ENCODE results near the gene ZC3HAV1.
A peak's percentile ranks its signal among the peaks of the same experiment; 100 is the strongest.
"Not testable (repeated sequence)": the region's sequence is repeated elsewhere in the genome, so short reads cannot be mapped to it uniquely, and the experiment has no call there.

ZC3HAV1 gene

GRCh38 chr7:139033346-139034114, 76.0 kb downstream of the ZC3HAV1 start:
- Histone ChIP-seq H3K9me3 (replicated peaks; ENCODE audit: low read length) (no peaks in the 10 kb centered on the region), H3K9ac (ENCODE audit: low read depth, low read length) (no peak overlapping the region), H3K4me1 (ENCODE audit: control insufficient read depth, insufficient read depth, low read length) (peaks cover 24% of the 10 kb centered on the region), H3K36me3 (ENCODE audit: insufficient read depth, low read length) (peaks cover 34% of the 10 kb centered on the region), H3K27me3 (ENCODE audit: control insufficient read depth, insufficient read depth, low read length) (no peaks in the 10 kb centered on the region), H3K4me3 (ENCODE audit: low read length) (no peak overlapping the region), H3K4me2 (ENCODE audit: low read length) (peak overlapping the region; percentile 99)

DNA sequence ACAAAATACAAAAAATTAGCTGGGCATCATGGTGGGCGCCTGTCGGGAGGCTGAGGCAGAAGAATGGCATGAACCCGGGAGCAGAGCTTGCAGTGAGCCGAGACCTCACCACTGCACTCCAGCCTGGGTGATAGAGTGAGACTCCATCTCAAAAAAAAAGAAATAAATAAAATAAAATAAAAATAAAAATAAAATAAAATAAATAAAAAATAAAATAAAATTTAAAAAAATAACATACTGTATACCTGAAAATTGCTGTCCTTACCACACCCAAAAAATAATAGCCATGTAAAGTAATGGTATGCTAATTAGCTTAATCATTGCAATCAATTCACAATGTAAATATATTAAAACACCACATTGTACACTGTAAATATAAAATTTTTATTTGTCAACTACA, 77.0 kb downstream of the ZC3HAV1 start:
- no peak overlapping the region for H3K4me2 ChIP-seq (ENCODE audit: low read length)
- H3K27me3 ChIP-seq (ENCODE audit: control insufficient read depth, insufficient read depth, low read length), result no peaks in the 10 kb centered on the region
- no peaks in the 10 kb centered on the region for H3K9me3 ChIP-seq (replicated peaks; ENCODE audit: low read length)
- H3K4me3 ChIP-seq (ENCODE audit: low read length), result no peak overlapping the region
- peaks cover 41% of the 10 kb centered on the region for H3K36me3 ChIP-seq (ENCODE audit: insufficient read depth, low read length)
- peaks cover 24% of the 10 kb centered on the region for H3K4me1 ChIP-seq (ENCODE audit: control insufficient read depth, insufficient read depth, low read length)
- H3K9ac ChIP-seq (ENCODE audit: low read depth, low read length), result no peak overlapping the region

DNA sequence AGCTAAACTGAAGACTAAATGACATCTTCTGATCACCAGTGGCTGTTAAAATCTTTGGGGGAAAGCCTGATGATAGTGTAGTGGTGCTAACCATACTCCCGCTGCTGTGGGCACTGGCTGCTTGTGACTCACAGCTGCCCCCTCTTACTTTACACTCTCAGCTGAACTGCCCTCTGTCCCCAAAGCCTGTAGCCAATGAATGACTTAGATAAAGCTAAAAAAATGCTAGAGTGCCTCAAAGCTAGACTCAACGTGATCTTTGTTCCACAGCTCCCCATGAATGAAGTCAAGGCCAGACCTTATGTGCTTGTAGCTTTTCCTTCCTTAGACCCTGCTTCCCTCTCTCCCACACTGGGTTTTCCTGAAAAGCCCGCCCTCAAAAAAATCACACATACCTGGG, 80.2 kb downstream of the ZC3HAV1 start:
- Histone ChIP-seq H3K27me3 (ENCODE audit: control insufficient read depth, insufficient read depth, low read length) (no peaks in the 10 kb centered on the region), H3K9me3 (replicated peaks; ENCODE audit: low read length) (no peaks in the 10 kb centered on the region), H3K4me2 (ENCODE audit: low read length) (no peak overlapping the region), H3K9ac (ENCODE audit: low read depth, low read length) (no peak overlapping the region), H3K4me3 (ENCODE audit: low read length) (no peak overlapping the region), H3K36me3 (ENCODE audit: insufficient read depth, low read length) (peaks cover 62% of the 10 kb centered on the region), H3K4me1 (ENCODE audit: control insufficient read depth, insufficient read depth, low read length) (peaks cover 11% of the 10 kb centered on the region)

DNA sequence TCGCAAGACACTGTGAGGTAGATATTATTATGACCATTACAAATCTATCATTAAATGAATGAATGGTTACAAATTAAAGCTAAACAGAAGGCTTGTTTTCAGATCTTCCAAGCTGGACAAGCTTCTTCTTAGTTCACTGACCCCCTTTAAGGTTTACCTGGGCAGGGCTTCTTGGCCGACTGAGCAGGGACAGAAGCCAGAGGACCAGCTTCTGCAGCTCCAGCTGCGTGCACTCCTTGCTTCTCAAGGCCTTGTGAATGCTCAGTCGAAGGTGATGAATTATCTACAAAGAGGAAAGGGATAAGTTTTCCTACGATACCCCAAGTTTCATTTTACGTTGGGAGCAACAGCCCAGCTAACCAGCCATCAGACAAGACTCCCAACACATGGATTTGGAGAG, 83.0 kb downstream of the ZC3HAV1 start:
- Histone ChIP-seq H3K9me3 (replicated peaks; ENCODE audit: low read length) (no peaks in the 10 kb centered on the region), H3K27me3 (ENCODE audit: control insufficient read depth, insufficient read depth, low read length) (no peaks in the 10 kb centered on the region), H3K4me3 (ENCODE audit: low read length) (no peak overlapping the region), H3K9ac (ENCODE audit: low read depth, low read length) (no peak overlapping the region), H3K4me2 (ENCODE audit: low read length) (no peak overlapping the region), H3K4me1 (ENCODE audit: control insufficient read depth, insufficient read depth, low read length) (peaks cover 8% of the 10 kb centered on the region), H3K36me3 (ENCODE audit: insufficient read depth, low read length) (peaks cover 66% of the 10 kb centered on the region)

GRCh38 chr7:139025861-139026260, 83.7 kb downstream of the ZC3HAV1 start:
- H3K9ac ChIP-seq (ENCODE audit: low read depth, low read length); H3K4me1 ChIP-seq (ENCODE audit: control insufficient read depth, insufficient read depth, low read length); H3K4me2 ChIP-seq (ENCODE audit: low read length); H3K4me3 ChIP-seq (ENCODE audit: low read length); H3K9me3 ChIP-seq (replicated peaks; ENCODE audit: low read length); H3K27me3 ChIP-seq (ENCODE audit: control insufficient read depth, insufficient read depth, low read length): not testable (repeated sequence)
- H3K36me3 ChIP-seq (ENCODE audit: insufficient read depth, low read length), result peaks cover 64% of the 10 kb centered on the region

DNA sequence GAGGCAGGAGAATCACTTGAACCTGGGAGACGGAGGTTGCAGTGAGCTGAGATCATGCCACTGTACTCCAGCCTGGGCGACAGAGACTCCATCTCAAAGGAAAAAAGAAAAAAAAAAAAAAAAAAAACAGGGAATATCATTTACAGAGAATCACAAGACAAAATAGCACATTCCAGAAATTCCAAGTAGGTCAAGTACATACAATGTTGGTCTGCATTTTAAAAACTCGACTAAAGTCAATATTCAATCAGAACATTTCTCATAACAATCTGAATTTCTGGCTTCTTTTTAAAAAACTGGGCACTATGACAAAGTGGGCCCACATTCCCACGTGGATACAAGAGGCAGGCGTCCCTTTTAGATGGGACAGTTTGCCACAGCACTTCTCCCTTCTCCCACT, 86.4 kb downstream of the ZC3HAV1 start:
- no peak overlapping the region for H3K4me3 ChIP-seq (ENCODE audit: low read length)
- H3K9ac ChIP-seq (ENCODE audit: low read depth, low read length), result no peak overlapping the region
- no peaks in the 10 kb centered on the region for H3K9me3 ChIP-seq (replicated peaks; ENCODE audit: low read length)
- H3K4me2 ChIP-seq (ENCODE audit: low read length), result no peak overlapping the region
- peaks cover 49% of the 10 kb centered on the region for H3K36me3 ChIP-seq (ENCODE audit: insufficient read depth, low read length)
- no peaks in the 10 kb centered on the region for H3K27me3 ChIP-seq (ENCODE audit: control insufficient read depth, insufficient read depth, low read length)
- H3K4me1 ChIP-seq (ENCODE audit: control insufficient read depth, insufficient read depth, low read length), result peaks cover 8% of the 10 kb centered on the region

DNA sequence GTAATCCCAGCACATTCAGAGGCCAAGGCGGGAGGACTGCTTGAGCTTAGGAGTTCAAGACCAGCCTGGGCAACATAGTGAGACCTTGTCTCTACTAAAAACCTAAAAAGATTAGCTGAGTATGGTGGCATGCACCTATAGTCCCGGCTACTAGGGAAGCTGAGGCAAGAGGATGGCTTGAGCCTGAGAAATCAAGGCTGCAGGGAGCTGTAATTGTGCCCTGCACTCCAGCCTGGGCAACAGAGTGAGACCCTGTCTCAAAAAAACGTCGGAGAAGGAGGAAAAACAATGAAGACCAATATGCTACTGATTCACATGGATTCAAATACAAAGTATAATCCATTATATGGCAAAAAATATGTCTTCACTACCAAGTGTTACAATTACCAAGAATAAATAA, 87.2 kb downstream of the ZC3HAV1 start:
- Histone ChIP-seq H3K4me3 (ENCODE audit: low read length) (no peak overlapping the region), H3K9ac (ENCODE audit: low read depth, low read length) (no peak overlapping the region), H3K9me3 (replicated peaks; ENCODE audit: low read length) (no peaks in the 10 kb centered on the region), H3K36me3 (ENCODE audit: insufficient read depth, low read length) (peaks cover 43% of the 10 kb centered on the region), H3K4me1 (ENCODE audit: control insufficient read depth, insufficient read depth, low read length) (peaks cover 8% of the 10 kb centered on the region), H3K4me2 (ENCODE audit: low read length) (no peak overlapping the region), H3K27me3 (ENCODE audit: control insufficient read depth, insufficient read depth, low read length) (no peaks in the 10 kb centered on the region)

GRCh38 chr7:139018910-139019309, 90.6 kb downstream of the ZC3HAV1 start:
- peaks cover 3% of the 10 kb centered on the region for H3K27me3 ChIP-seq (ENCODE audit: control insufficient read depth, insufficient read depth, low read length)
- peaks cover 22% of the 10 kb centered on the region for H3K36me3 ChIP-seq (ENCODE audit: insufficient read depth, low read length)
- no peaks in the 10 kb centered on the region for H3K9me3 ChIP-seq (replicated peaks; ENCODE audit: low read length)
- peaks cover 14% of the 10 kb centered on the region for H3K4me1 ChIP-seq (ENCODE audit: control insufficient read depth, insufficient read depth, low read length)
- no peak overlapping the region for H3K9ac ChIP-seq (ENCODE audit: low read depth, low read length)
- no peak overlapping the region for H3K4me2 ChIP-seq (ENCODE audit: low read length)
- H3K4me3 ChIP-seq (ENCODE audit: low read length), result no peak overlapping the region

GRCh38 chr7:139016931-139017511, 92.5 kb downstream of the ZC3HAV1 start:
- H3K4me3 ChIP-seq (ENCODE audit: low read length), result no peak overlapping the region
- peaks cover 7% of the 10 kb centered on the region for H3K4me1 ChIP-seq (ENCODE audit: control insufficient read depth, insufficient read depth, low read length)
- H3K4me2 ChIP-seq (ENCODE audit: low read length), result peak overlapping the region; percentile 29
- peaks cover 3% of the 10 kb centered on the region for H3K27me3 ChIP-seq (ENCODE audit: control insufficient read depth, insufficient read depth, low read length)
- H3K9me3 ChIP-seq (replicated peaks; ENCODE audit: low read length), result no peaks in the 10 kb centered on the region
- peaks cover 7% of the 10 kb centered on the region for H3K36me3 ChIP-seq (ENCODE audit: insufficient read depth, low read length)
- no peak overlapping the region for H3K9ac ChIP-seq (ENCODE audit: low read depth, low read length)

DNA sequence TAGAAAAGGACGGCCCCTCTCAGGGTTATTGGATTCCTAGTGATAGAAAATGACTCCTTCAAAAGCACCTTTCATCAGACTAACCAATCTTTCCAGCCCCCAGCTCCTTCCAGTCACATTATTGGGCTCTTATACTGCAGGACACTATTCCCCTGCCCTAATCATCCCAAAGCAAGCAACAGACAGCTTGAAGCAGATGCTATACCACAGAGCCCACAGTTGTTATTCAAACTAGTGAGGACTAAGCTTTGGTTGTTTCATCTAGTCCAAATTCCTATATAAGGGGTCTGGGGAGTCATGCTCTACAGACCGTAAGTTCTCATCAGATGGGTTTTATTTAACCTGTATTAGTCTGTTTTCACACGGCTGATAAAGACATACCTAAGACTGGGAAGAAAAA, 98.1 kb downstream of the ZC3HAV1 start:
- Histone ChIP-seq H3K27me3 (ENCODE audit: control insufficient read depth, insufficient read depth, low read length) (peaks cover 3% of the 10 kb centered on the region), H3K9ac (ENCODE audit: low read depth, low read length) (no peak overlapping the region)

DNA sequence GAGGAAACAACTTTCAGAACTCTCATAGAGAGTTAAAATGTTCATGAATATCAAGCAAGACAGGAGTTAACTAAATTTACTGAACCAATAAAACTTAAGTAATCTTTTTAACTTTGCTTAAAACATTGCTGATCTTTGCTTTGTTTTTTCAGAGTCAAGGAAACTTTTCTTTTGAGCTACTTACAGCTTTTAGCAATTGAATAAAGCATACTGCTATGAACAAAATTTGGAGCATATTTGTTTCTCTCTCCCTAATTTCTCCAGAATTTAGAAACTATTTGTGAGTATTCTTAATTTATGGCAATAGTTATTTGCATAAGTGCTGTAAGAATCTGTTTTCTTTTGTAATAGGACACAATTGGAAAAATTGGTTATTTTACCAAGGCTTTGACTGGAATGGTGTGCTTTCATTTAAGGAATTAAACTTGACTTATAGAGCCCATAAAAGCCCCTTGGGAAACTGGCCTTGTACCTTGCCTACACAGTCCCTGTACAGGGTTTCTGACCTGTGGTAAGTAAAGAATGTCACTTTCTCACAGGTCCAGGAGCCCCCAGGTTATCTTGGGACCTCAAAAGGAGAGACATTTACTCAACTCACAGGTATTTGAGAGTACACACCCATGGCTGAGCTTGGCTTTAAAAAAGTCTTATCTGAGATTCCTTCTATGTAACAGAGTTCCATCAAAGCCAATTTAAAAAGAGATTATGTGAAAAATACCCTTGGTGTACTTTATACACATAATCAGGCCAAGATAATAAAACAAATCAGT, 105.0 kb downstream of the ZC3HAV1 start:
- peaks cover 6% of the 10 kb centered on the region for H3K27me3 ChIP-seq (ENCODE audit: control insufficient read depth, insufficient read depth, low read length)
- H3K4me2 ChIP-seq (ENCODE audit: low read length), result no peak overlapping the region
- peaks cover 5% of the 10 kb centered on the region for H3K9me3 ChIP-seq (replicated peaks; ENCODE audit: low read length)
- no peaks in the 10 kb centered on the region for H3K36me3 ChIP-seq (ENCODE audit: insufficient read depth, low read length)
- no peak overlapping the region for H3K4me3 ChIP-seq (ENCODE audit: low read length)
- no peak overlapping the region for H3K9ac ChIP-seq (ENCODE audit: low read depth, low read length)
- no peaks in the 10 kb centered on the region for H3K4me1 ChIP-seq (ENCODE audit: control insufficient read depth, insufficient read depth, low read length)

More for the DNA sequence above, 98.1 kb downstream of the ZC3HAV1 start:
- Histone ChIP-seq H3K4me2 (ENCODE audit: low read length) (no peak overlapping the region), H3K9me3 (replicated peaks; ENCODE audit: low read length) (no peaks in the 10 kb centered on the region), H3K36me3 (ENCODE audit: insufficient read depth, low read length) (no peaks in the 10 kb centered on the region), H3K4me1 (ENCODE audit: control insufficient read depth, insufficient read depth, low read length) (no peaks in the 10 kb centered on the region), H3K4me3 (ENCODE audit: low read length) (no peak overlapping the region)
